ENCODE data around the gene RIMBP2.

RIMBP2 gene

GRCh38 chr12:130474599-130475269 is 241.4 kb downstream of the RIMBP2 start:
- Histone ChIP-seq H3K27ac (no peak overlapping the region), H3K4me3 (no peak overlapping the region)
- TF ChIP-seq CTCF (IDR thresholded peaks at IDR 0.05): no peak
- no peak for DNase-seq (ENCODE audit: low spot score)

GRCh38 chr12:130473266-130473665 is 242.8 kb downstream of the RIMBP2 start:
- Histone ChIP-seq H3K27ac (no peak overlapping the region), H3K4me3 (no peak overlapping the region)
- TF ChIP-seq CTCF (IDR thresholded peaks at IDR 0.05): no peak
- DNase-seq (ENCODE audit: low spot score): no peak

GRCh38 chr12:130470969-130471368 is 245.1 kb downstream of the RIMBP2 start:
- no peak for TF ChIP-seq CTCF (IDR thresholded peaks at IDR 0.05)

GRCh38 chr12:130469552-130469951 is 246.5 kb downstream of the RIMBP2 start:
- TF ChIP-seq CTCF (IDR thresholded peaks at IDR 0.05): no peak
- Histone ChIP-seq H3K4me3 (no peak overlapping the region), H3K27ac (no peak overlapping the region)
- no peak for DNase-seq (ENCODE audit: low spot score)

More at GRCh38 chr12:130470969-130471368, 245.1 kb downstream of the RIMBP2 start:
- no peak overlapping the region for H3K4me3 ChIP-seq
- no peak for DNase-seq (ENCODE audit: low spot score)
- H3K27ac ChIP-seq: no peak overlapping the region

GRCh38 chr12:130468700-130469245 is 247.3 kb downstream of the RIMBP2 start:
- no peak for DNase-seq (ENCODE audit: low spot score)
- Histone ChIP-seq H3K4me3 (no peak overlapping the region), H3K27ac (no peak overlapping the region)
- TF ChIP-seq CTCF (IDR thresholded peaks at IDR 0.05): no peak

- Histone ChIP-seq H3K27ac (no peak overlapping the region), H3K4me3 (no peak overlapping the region)
- no peak for DNase-seq (ENCODE audit: low spot score)
- no peak for TF ChIP-seq CTCF (IDR thresholded peaks at IDR 0.05)
Observed at GRCh38 chr12:130468186-130468585, 247.9 kb downstream of the RIMBP2 start.

- Histone ChIP-seq H3K27ac (no peak overlapping the region), H3K4me3 (no peak overlapping the region)
- TF ChIP-seq CTCF (IDR thresholded peaks at IDR 0.05): no peak
- DNase-seq (ENCODE audit: low spot score): no peak
Observed at GRCh38 chr12:130465626-130466025, 250.5 kb downstream of the RIMBP2 start.
